ENCODE data around the gene EXOC3L4.

GRCh38 chr14:103095210-103095778 lies 769 bp downstream of the EXOC3L4 start:
- TF ChIP-seq, protein P1, sequence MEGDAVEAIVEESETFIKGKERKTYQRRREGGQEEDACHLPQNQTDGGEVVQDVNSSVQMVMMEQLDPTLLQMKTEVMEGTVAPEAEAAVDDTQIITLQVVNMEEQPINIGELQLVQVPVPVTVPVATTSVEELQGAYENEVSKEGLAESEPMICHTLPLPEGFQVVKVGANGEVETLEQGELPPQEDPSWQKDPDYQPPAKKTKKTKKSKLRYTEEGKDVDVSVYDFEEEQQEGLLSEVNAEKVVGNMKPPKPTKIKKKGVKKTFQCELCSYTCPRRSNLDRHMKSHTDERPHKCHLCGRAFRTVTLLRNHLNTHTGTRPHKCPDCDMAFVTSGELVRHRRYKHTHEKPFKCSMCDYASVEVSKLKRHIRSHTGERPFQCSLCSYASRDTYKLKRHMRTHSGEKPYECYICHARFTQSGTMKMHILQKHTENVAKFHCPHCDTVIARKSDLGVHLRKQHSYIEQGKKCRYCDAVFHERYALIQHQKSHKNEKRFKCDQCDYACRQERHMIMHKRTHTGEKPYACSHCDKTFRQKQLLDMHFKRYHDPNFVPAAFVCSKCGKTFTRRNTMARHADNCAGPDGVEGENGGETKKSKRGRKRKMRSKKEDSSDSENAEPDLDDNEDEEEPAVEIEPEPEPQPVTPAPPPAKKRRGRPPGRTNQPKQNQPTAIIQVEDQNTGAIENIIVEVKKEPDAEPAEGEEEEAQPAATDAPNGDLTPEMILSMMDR (IDR thresholded peaks at IDR 0.05), result no peak
- no peak for TF ChIP-seq POLR2A (IDR thresholded peaks at IDR 0.05)

Measured in lower leg skin (tissue), 3 donors.